Smooth muscle cell (in vitro differentiated cells): Measurements from ENCODE around the gene PLOD1. TPM values are rescaled to one million over a fixed set of nuclear protein-coding genes. Genes with fewer than 3 reads are reported as not detected.

Experiments
- DNase-seq: peaks from one replicate; lab custom pipeline; 2025; ENCODE audit not compliant: unreplicated experiment; lab: John Stamatoyannopoulos, UW
- H2AFZ ChIP-seq: fragments of 200-600 bp; sonication (generic); 2 replicates; pipeline ENCODE4 v1.6.0; 2016; ENCODE audit warnings: antibody characterized with exemption, low read depth, mild to moderate bottlenecking
- H3F3A ChIP-seq: fragments of 200-600 bp; sonication (generic); 2 replicates; pipeline ENCODE4 v1.6.0; 2017; ENCODE audit warnings: antibody characterized with exemption, low read depth
- H3K27ac ChIP-seq: fragments of 200-600 bp; sonication (generic); 2 replicates; pipeline ENCODE4 v1.5.1; 2016; ENCODE audit warnings: low read depth, mild to moderate bottlenecking
- H3K27me3 ChIP-seq: fragments of 200-600 bp; sonication (generic); 2 replicates; pipeline ENCODE4 v1.6.1; 2016; ENCODE audit warnings: low read depth, mild to moderate bottlenecking
- H3K36me3 ChIP-seq: fragments of 200-600 bp; sonication (generic); 2 replicates; pipeline ENCODE4 v1.5.1; 2016; ENCODE audit warnings: low read depth
- H3K4me1 ChIP-seq: fragments of 200-600 bp; sonication (generic); 2 replicates; pipeline ENCODE4 v1.5.1; 2016; ENCODE audit warnings: low read depth
- H3K4me2 ChIP-seq: fragments of 200-600 bp; sonication (generic); 2 replicates; pipeline ENCODE4 v1.6.0; 2016; ENCODE audit warnings: mild to moderate bottlenecking
- H3K4me3 ChIP-seq: fragments of 200-600 bp; sonication (generic); 2 replicates; pipeline ENCODE4 v1.5.1; 2016; ENCODE audit warnings: mild to moderate bottlenecking
- H3K79me2 ChIP-seq: fragments of 200-600 bp; sonication (generic); 2 replicates; pipeline ENCODE4 v1.6.0; 2016; ENCODE audit warnings: low read depth, mild to moderate bottlenecking
- H3K9ac ChIP-seq: fragments of 200-600 bp; sonication (generic); 2 replicates; pipeline ENCODE4 v1.6.0; 2016; ENCODE audit warnings: low read depth
- H3K9me3 ChIP-seq: fragments of 200-600 bp; sonication (generic); replicated peaks from 2 replicates; pipeline ENCODE4 v1.5.1; 2016; ENCODE audit warnings: low read depth
- H4K20me1 ChIP-seq: fragments of 200-600 bp; sonication (generic); 2 replicates; pipeline ENCODE4 v1.6.0; 2016; ENCODE audit warnings: low read depth
- CTCF ChIP-seq: fragments of 200-600 bp; sonication (generic); IDR thresholded peaks from 2 replicates; pipeline ENCODE4 v1.5.1; 2017; ENCODE audit warnings: borderline replicate concordance, mild to moderate bottlenecking, antibody characterized with exemption; ENCODE audit not compliant: insufficient read depth, poor library complexity, severe bottlenecking
- WGBS: methylation state at CpG from one replicate; pipeline ENCODE4 v1.1.7; 2016; ENCODE audit warnings: low lambda C conversion rate; 5-methylcytosine and 5-hydroxymethylcytosine counted together
- polyA plus RNA-seq: library from polyadenylated mRNA; unstranded; fragments of >200 nt; fragmentation: Nextera tagmentation; extraction: Ambion mirVana; gene quantifications from 2 replicates; pipeline ENCODE4 v1.2.1, GENCODE V29; 2016
- total RNA-seq: library from RNA; depleted of rRNA; stranded (reverse); fragments of >200 nt; gene quantifications from 2 replicates; pipeline ENCODE4 v1.2.3, GENCODE V29; 2014

PLOD1 gene
- total and polyA plus RNA-seq, 2 experiments from 2014 or later, result 292 to 559 TPM

DNA sequence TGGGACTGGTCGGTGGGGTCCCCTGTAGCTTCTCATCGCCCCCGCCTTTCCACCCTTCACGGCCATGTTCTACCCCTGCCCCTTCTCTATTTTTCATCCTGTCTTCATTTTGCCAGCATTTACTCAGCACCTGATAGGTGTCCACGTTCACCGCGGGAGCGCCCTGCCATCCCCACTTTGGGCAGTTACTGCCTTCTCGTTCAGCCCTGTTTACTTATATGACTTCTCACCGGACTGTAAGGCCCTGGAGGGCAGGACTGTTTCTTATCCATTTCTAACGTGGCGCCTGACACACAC lies 46.1 kb downstream of the PLOD1 start:
- Histone ChIP-seq H3K36me3 (no peaks in the 10 kb centered on the region), H3K4me1 (peaks cover 5% of the 10 kb centered on the region), H3F3A (peaks cover 18% of the 10 kb centered on the region), H3K4me2 (peak overlapping the region; percentile 95), H3K27ac (peak overlapping the region; percentile 98), H3K79me2 (peaks cover 38% of the 10 kb centered on the region), H3K4me3 (peak overlapping the region; percentile 78), H3K9ac (peak overlapping the region; percentile 95), H3K27me3 (no peaks in the 10 kb centered on the region), H3K9me3 (no peaks in the 10 kb centered on the region), H2AFZ (peak overlapping the region; percentile 49), H4K20me1 (peaks cover 36% of the 10 kb centered on the region)
- 3% methylated on average over 9 of the region's 12 CpGs for WGBS
- no peak for TF ChIP-seq CTCF
- DNase-seq, result no peak

DNA sequence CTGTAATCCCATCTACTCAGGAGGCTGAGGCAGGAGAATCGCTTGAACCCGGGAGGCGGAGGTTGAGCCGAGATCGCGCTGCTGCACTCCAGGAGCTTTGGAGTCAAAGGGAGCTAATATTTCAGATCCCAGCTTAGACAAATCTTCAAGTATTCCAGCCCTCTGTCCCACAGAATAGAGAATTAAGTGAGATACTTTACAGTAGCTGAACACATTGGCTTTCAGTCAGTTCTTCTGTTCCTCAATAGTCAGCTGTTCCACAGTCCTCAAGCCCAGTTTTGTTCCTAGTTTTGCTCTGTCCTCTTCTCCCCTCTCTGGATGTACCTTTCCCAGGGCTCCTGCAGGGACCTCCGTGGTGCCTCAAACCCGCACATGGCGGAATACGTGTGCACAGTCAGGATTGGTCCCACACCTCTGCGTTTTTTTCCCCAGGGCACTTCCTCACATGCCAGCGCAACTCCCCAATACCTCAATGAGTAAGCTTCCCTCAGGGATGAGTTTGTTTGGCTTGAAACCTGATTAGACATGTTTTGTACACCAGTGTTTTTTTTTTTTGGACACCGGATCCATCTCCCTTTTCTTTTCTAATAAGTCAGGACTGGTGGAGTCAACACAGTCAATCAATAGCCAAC lies 47.0 kb downstream of the PLOD1 start:
- peaks cover 44% of the 10 kb centered on the region for H4K20me1 ChIP-seq
- no peaks in the 10 kb centered on the region for H3K36me3 ChIP-seq
- H2AFZ ChIP-seq, result no peak overlapping the region
- peak overlapping the region; percentile 78 for H3K4me3 ChIP-seq
- DNase-seq, result no peak
- peaks cover 5% of the 10 kb centered on the region for H3K4me1 ChIP-seq
- no peaks in the 10 kb centered on the region for H3K27me3 ChIP-seq
- H3K27ac ChIP-seq, result no peak overlapping the region
- no peak for TF ChIP-seq CTCF
- H3K79me2 ChIP-seq, result peaks cover 46% of the 10 kb centered on the region
- peak overlapping the region; percentile 95 for H3K4me2 ChIP-seq
- peaks cover 18% of the 10 kb centered on the region for H3F3A ChIP-seq
- whole genome bisulfite sequencing, result 89% methylated on average over 13 of the region's 13 CpGs
- H3K9me3 ChIP-seq, result no peaks in the 10 kb centered on the region
- H3K9ac ChIP-seq, result peak overlapping the region; percentile 95

GRCh38 chr1:11982010-11982392 lies 47.5 kb downstream of the PLOD1 start:
- H3K4me2 ChIP-seq, result no peak overlapping the region
- peaks cover 5% of the 10 kb centered on the region for H3K4me1 ChIP-seq
- H3K9me3 ChIP-seq, result no peaks in the 10 kb centered on the region
- H3F3A ChIP-seq, result peaks cover 18% of the 10 kb centered on the region
- TF ChIP-seq CTCF, result peak; percentile 13
- no peaks in the 10 kb centered on the region for H3K36me3 ChIP-seq
- H2AFZ ChIP-seq, result no peak overlapping the region
- H3K79me2 ChIP-seq, result peaks cover 46% of the 10 kb centered on the region
- H3K4me3 ChIP-seq, result no peak overlapping the region
- no peak for DNase-seq
- peaks cover 48% of the 10 kb centered on the region for H4K20me1 ChIP-seq
- 95% methylated on average over 3 of the region's 3 CpGs for WGBS
- H3K9ac ChIP-seq, result no peak overlapping the region
- no peak overlapping the region for H3K27ac ChIP-seq
- H3K27me3 ChIP-seq, result no peaks in the 10 kb centered on the region

DNA sequence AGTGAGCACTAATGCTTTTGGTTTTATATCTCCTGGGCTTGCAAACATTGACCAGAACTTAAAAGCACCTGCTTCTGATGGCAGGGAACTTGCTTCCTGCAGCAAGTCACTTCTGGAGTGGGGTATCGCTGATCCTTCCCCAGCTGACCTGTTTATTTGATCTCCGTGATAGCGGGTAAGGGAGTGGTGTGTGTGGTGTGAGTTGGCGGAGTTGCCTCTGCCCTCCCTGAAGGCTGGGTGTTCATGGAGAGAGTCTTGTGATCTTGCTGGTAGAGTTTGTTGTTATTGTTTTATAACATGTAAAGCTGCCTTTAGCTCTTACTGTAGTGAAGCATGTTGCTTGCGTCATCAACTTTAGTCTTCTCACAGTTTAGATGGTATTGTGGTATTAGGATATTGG lies 49.6 kb downstream of the PLOD1 start:
- Histone ChIP-seq H3K9ac (no peak overlapping the region), H3K4me3 (no peak overlapping the region), H3K27me3 (no peaks in the 10 kb centered on the region), H3F3A (peaks cover 4% of the 10 kb centered on the region), H3K4me1 (peaks cover 5% of the 10 kb centered on the region), H2AFZ (no peak overlapping the region), H3K27ac (no peak overlapping the region), H3K79me2 (peaks cover 52% of the 10 kb centered on the region), H3K9me3 (no peaks in the 10 kb centered on the region), H3K36me3 (no peaks in the 10 kb centered on the region), H4K20me1 (peaks cover 69% of the 10 kb centered on the region), H3K4me2 (no peak overlapping the region)
- TF ChIP-seq CTCF, result no peak
- no peak for DNase-seq
- 93% methylated on average over 5 of the region's 5 CpGs for WGBS
